NCI-H345 treated with DMSO at 0.1 percent for 48 hours (cell line): ENCODE measurements around the gene NAV1.
"Not testable (repeated sequence)": the region's sequence is repeated elsewhere in the genome, so short reads cannot be mapped to it uniquely, and the experiment has no call there.

ENCODE experiments used
- DNase-seq: peaks from one replicate; lab custom pipeline; 2025; ENCODE audit not compliant: unreplicated experiment; lab: John Stamatoyannopoulos, UW

The NAV1 gene

DNA sequence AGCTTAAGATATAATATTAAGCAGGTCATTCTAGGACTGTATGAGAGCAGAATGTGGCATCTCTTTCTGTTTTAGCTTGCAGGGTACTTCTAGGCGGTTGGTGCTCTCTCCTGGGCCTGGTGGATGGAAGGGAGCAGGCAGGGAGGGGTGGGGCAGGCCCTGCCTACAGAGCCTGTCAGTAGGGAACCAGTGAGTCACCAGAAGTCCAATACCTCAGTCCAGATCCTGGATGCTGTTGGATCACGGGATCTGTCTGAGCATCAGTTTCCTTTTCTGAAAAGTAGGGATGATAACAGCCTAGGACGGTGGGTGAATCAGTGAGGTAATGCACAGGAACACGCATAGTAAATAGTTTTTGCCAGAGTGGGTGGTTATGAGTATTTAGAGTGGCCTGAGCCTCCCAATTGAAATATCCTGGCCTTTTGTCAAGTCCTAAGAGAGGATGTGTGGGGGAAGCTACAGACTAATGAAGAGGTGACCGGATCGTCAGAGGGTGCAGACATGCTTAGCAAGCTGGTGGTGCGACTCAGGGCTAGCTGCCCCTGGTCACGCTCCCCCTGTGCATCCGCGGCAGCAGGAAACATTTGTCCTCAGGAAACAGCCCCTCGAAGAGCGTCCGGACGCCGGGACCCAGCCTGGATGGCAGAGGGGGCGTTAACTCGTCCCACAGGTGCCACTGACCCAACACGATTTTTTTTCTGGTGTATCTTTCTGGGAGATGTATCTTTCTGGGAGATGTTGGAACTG is 23.9 kb downstream of the NAV1 start:
- DNase-seq = no peak

DNA sequence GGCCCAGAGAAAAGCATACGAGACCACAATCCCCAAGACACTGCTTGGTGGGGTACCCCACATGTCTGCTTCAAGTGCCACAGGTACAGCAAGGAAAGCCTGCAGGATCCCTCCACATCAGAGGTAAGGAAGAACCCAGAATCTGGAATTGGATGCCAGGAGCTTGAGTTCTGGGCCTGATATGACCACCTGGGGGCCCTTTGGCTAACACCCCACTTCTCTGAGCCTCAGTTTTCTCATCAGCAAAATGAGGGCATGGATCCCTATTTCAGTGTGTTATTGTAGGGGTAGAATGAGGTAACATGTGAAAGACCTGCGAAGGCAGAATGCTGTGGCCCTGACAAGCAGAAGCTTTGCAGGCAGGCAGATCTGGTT is 24.5 kb downstream of the NAV1 start:
- DNase-seq = no peak

DNA sequence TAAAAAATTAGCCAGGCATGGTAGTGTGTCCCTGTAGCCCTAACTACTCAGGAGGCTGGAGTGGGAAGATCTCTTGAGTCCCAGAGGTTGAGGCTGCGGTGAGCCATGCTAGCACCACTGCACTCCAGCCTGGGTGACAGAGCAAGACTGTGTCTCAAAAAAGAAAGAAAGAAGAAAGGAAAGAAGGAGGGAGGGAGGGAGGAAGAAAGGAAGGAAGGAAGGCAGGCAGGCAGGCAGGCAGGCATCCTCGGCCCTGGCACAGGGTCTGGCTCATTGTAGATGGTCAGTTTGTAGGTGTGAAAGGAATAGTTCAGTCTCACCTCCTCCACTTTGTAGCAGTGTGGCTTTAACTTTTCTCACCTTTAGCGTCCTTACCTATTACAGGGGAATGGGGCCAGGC is 25.0 kb downstream of the NAV1 start:
- no peak for DNase-seq

DNA sequence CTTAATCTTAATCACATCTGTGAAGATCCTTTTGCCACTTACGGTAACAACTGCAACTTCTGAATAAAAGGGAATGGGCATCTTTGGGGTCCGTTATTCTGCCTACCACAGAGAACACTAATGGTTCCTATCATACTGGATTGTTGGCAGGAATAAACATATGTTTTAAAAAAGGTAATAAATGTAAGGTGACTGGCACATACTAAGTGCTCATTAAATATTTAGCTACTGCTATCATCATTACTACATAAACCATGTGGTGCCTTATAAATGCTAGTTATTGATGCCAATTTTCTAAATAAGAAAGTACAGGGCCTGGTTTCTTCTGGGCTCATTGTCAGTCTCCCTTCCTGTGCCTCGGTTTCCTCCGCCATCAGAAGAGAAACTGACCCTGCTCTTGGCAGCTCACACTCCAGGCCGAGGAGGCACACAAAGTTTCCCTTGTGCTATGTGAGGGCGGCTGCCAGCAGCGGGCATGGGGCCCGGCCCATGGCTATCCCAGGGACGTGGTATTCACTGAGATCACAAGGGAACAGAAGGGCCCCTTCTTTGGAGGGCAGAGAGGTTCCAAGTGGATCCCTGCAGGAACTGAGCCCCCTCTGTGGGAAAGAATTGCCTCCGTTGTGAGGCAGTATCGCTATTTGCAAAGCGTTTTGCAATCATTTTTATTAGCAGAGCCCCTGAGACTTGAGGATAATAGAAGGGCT is 26.2 kb downstream of the NAV1 start:
- no peak for DNase-seq

DNA sequence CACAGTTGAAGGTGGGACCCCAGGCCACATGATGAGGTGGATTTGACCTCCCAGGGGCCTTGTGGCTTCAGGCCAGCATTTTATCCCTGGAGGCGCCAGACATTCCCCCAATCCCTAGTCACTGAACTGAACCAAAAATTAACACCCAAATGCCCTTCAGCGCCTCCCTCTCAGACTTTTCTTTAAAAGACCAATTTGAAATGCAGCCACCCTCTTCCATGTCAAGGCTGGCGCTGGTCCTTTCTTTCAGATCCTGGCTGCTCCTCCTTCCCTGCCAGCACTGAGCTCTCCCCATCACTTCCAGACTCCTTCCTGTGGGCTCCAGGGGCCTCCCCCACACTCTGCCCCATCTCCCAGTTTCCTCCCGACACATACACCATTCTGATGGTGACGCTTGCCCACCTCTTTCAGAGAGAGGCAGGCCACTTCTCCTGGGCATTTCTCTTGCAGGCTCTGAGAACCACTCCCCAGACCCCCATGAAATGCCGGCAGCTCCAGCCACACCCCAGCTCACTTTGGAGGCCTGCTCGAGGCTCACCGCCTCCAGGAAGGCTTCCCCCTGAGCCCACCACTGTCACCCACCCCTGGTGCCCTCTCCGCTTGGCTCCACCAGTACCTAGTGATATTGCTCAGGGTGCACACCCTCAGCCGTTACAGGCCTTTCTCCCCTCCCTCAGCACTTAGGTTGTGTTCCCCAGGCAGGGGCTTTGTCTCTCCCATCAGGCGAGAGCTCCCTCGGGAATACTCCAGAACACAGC is 27.0 kb downstream of the NAV1 start:
- DNase-seq = no peak

DNA sequence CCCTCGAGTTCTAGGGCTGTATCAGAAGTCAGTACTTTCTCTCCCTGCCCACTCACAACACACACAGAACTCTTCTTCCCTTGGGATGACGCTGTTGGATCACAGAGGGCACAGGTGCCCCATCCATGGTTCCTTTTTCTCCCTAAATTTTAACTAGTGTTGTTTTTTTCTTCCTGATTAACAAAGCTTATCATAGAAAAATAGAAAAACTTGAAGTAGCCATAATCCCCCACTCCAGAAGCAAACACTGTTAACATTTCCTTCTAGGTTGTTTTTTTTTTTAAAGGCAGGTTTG is 27.5 kb downstream of the NAV1 start:
- no peak for DNase-seq

DNA sequence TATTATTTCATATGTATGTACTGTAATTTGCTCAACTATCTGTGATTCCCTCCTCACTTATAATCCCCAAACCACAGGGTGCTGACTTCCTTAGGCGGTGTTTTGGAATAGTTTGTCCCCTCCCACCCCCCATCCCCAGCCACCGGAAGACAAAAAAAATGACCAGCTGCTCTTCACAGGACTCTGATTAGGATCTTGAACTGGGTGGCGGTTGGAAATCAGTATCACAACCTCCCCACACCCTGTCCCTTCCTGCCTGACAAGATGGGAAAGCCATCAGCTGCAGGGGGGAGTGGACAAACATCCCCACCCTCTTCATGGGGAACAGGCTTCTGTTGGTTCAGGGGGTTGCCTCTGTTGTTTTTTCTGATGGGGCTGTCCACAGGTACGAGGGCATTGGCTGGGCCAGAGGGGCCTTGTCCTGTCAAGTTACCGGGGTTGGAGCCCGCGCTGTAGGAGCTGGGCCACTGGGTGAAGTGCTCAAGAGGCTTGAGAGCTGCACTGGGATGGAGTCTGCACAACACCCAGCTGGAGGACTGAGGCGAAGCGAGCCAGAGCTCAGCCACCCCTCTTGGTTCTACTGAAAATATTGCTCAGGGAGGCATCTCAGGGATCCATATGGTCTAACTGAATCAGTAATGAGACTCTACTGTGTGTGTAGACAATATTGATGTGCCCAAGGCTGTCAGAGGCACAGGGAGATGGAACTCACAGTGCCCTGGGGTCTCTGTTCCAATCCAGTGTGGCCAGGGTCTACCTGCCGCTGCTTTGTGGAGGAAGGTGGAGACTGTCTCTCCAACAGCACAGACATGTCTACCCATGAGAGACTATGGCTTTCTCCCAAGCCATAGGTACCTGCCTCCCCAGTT is 28.2 kb downstream of the NAV1 start:
- no peak for DNase-seq

DNA sequence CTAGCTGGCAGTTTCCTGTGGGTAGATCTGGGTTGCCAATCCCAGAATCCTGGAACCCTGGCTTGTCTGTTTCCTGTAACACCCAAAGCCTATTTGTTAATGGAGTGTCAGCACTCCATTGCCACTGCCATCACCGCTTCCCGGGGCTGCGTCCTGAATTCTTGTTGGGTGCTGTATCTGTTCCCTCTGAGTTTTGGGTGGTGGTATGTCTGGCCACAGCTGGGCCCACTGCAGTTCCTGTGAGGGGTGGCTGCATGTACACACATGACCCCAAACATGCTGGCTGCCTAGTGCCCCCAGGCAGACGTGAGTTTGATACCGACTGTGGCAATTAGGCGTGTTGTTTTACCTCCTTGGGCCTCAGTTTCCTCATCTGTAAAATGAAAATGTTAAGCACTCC is 29.3 kb downstream of the NAV1 start:
- DNase-seq = no peak

DNA sequence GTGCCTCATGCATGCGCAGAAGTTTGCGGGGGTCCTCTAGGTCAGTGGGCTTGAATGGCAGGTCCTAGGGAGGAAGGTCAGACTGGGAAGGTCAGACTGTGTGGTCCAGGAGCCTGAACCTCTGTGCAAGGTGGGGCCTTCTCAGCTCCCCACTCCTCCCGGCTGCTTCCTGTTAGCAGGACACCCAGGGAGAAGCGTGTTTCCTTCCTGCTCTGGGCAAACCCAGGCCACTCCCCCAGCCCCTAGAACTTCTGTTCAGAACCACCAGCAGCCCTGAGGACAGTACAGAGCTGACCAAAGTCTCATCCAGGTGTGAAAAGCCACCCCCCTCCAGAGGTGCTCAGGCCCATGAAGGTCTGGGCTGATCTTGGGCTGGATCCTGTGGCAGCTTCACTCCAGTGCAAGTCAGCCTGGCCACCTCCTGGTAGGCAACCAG is 29.9 kb downstream of the NAV1 start:
- DNase-seq = no peak

DNA sequence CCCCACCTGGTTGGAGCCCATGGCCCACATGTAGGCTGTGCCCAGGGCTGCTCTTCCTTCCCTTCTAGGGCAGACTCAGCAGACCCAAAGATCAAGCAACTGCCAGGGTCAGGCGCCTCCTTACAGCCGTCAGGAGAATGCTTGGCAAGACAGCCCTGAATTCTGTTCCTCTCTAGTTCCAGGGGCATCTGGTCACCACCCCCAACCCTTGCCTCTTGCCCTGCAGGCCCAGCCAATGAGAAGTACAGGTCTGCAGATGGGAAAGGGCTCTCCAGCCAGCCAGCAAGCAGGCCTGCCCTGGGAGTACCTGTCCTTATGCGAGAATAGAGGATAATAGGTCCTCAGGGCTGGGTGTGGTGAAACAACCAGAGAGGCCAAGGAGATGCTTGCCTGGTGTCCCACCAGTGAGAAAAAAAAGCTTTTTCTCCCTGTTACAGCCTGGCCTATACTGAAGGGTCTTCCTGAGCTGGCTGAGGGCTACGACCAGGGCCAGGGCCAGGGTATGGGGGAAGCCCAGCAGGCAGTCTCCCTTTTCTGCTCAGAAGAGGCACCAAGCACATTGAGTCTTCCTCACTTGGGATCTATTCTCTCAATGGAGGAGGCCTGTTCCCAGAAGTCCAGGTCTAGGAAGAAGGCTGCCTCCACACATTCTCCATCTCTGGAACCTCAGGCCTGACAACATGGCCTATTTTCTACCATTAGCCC is 31.4 kb downstream of the NAV1 start:
- DNase-seq = no peak

DNA sequence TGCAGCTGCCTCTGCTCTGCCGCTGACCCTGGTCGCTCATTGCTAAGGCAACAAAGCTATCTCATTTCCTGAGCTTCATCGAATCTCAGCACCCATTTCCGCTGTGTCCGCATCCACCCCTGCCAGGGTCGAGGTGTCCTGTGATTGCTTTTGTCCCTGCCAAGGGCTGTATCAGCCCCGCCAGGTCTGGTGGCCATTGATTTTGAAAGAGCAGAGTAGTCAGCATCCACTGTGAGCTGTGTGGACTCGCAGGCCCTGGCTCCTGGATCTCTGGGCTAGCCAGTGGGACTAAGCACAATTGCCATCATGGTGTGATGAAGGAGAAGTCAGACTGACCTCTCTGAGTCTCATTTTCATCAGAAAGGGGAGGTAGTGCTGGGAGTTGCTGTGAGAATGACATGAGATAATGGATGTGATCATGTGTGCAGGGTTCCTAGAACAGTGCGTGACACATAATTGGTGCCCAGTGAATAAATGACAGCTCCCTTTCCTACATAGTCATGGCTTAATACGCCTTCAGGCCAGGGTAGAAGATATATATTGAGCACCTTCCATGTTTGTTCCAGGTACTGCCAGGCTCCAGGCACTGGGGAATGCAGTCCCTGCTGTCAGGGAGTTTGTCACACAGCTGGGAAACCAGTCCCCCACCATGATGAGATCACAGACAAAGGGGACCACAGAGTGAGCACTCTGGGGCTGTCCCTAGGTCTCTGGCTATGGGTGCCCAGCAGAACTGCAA is 32.1 kb downstream of the NAV1 start:
- no peak for DNase-seq

DNA sequence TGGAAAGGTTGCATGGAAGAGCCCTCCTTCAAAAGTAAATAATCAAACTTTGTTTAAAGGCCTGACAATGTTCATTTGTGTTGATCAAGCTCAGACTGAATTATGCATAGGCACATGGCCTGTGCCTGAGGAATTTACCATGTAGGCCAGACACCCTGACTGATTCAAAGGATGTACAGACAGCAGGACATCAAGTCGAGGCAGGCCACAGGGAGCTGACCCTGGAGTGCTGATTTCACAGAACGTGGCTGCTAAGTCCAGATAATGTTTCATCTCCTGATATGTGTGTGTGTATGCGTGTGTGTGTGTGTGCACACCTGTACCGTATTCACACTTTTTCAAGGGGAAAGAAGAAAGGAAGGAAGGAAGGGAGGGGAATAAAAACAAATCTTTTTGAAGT is 34.1 kb downstream of the NAV1 start:
- no peak for DNase-seq

DNA sequence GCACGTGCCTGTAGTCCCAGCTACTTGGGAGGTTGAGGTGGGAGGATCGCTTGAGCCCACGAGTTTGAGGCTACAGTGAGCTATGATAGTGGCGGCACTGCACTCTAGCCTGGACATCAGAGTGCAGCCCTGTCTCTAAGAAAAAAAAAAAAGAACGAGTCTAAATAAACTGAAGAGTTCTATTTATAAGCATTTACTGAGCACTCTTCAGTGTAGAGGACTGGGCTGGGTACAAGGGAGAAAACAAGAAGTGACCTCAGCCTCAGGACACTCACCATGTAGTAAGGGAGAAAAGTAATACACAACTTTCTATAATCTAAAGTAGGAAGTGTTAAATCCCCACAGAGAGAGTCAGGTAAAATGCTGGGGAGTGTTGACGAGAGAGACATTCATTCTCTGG is 35.0 kb downstream of the NAV1 start:
- no peak for DNase-seq

DNA sequence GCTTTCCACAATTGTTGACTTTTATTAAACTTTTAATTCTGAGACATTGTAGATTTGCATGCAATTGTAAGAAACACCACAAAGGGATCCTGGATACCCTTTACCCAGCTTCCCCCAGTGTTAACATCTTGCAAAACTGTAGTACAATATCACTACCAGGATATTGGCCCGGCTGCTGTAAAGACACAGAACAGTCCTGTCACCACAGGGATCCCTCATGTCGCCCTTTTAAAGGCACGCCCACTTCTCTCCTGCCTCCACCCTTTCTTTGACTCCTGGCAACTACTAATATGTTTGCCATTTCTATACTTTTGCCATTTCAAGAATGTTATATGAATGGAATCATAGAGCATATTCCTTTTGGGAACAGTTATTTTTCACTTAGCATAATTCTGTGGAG is 37.0 kb downstream of the NAV1 start:
- DNase-seq = no peak

DNA sequence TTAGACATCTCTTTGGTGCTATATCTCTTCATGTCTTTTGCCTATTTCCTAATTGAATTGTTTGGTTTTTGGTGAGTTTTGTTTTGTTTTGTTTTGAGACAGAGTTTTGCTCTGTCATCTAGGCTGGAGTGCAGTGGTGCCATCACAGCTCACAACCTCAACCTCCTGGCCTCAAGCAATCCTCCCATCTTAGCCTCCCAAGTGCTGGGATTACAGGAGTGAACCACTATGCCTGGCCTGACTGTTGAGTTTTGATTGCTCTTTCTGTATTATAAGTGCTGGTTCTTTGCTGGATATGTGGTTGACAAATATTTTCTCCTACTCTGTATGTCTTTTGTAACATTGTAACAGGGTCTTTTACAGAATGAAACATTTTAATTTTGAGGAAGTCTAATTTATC is 38.0 kb downstream of the NAV1 start:
- no peak for DNase-seq

DNA sequence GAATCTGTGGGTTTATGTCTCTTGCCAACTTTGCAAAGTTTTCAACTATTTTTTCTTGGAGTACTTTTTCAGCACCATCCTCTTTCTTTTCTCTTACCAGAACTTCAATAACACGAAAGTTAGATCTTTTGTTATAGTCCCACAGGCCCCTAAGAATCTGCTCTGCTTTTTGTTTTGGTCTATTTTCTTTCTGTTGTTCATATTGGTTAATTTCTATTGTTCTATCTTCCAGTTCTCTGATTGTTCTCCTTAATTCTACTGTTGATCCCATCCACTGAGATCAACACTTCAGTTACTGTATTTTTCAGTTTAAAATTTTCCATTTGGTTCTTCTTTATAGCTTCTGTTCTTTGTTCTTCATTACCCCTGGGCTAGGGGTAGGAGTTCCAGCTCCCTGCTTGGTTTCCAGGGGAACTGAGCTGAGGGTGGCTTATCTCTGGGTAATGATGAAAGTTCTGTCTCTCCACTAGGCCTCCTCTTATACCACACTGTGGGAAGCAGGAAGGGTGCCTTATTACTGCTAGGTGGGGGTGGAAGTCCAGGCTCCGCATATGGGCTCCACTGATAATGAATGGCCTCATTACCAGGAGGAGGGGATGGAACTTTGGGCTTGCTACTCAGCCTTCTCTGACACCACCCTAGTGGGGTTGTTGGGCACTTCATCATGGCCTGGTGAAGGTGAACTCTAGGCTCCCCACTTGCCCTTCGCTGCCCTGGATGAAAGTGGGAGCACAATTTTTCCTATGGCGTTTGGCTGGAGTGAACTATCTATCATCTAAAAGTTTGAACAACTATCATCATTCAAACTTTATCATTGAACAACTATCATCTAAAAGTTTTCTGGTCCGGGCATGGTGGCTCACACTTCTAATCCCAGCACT is 39.3 kb downstream of the NAV1 start:
- DNase-seq = no peak

DNA sequence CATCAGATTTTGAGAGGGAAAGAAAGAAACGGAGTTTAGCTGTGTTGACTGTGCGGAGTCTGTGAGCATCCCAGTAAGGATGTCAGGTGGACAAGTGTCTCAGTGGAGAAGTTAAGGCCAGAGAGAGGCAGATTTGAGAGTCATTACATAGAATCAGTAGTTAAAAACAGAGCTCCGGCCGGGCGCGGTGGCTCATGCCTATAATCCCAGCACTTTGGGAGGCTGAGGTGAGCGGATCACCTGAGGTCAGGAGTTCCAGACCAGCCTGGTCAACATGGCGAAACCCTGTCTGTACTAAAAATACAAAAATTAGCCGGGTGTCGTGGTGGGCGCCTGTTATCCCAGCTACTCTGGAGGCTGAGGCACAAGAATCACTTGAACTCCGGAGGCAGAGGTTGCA is 42.4 kb downstream of the NAV1 start:
- not testable (repeated sequence) for DNase-seq

DNA sequence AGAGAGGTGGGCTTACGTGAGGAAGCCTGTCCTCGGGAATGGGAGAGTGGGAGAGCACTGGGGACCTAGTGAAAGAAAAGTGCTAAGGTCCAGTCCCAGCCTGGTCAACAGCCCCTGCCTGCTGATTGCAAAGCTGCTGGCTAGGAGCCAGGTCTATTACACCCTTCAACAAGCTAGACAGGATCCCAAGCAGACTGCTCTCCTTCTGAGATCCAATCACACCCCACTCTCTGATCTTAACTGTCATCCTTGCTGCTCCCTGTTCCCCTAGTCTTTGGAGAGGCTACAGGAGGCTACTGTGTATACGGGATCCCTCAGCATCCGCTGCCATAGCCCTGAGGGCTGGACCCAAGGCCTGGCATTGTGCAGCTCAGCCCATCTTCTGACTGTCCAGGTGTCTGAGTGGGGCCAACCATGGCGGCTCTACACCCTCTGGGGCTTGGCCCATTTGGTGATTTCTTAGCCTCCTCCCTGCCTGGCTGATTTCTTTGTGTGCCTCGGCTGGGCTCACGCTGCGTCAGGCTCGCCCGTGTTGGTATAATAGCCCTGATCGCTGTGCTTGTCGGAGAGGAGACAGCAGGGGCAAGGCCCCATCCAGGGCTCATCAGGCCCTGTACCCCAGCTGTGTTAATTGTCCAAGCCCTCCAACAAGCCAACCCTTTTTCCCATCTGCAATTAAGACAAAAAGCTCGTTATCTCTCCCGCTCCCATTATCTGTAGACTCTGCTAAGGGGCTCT is 43.9 kb downstream of the NAV1 start:
- DNase-seq = peak; percentile 82
